ACHN (cell line): ENCODE results near the gene RINL.
"Not testable (repeated sequence)": the region's sequence is repeated elsewhere in the genome, so short reads cannot be mapped to it uniquely, and the experiment has no call there.

Experiments
- DNase-seq: peaks from one replicate; pipeline ENCODE4 v3.0.0-alpha.2; 2015
- in situ Hi-C: cut with HindIII; loops from 2 replicates; pipeline ENCODE4 v1.10.0; 2017; ENCODE audit warnings: low sequenced_read_pairs, low pct_ligation_motif_present, low pct_unique_long_range_greater_than_20kb

The RINL gene

GRCh38 chr19:38821230-38821825, 56.7 kb downstream of the RINL start:
- DNase-seq, in situ Hi-C loops: not testable (repeated sequence)

DNA sequence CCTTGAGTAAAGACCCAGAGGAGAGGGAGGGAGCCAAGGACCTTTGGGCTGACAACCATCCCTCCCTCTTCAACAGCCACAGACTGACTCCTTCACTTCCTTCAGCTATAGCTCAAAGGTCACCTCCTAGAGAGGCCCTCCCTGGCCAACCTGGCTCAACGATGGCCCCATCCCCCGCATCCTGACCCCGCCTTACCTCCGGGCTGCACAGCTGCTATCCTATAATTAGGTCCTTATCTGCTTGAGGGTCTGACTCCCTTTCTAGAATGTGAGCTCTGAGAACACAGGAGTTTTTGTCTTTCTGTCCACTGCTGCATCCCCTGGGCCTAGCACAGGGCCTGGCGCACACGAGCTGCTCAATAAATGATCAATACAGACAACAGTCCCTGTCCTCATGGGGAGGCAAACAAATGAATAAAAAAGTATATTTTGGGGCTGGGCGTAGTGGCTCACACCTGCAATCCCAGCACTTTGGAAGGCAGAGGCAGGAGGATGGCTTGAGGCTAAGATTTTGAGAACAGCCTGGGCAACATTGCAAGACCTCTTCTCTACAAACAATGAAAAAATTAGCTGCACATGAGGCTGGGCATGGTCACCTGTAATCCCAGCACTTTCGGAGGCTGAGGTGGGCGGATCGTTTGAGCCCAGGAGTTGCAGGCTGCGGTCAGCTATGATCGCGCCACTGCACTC, 58.7 kb downstream of the RINL start:
- in situ Hi-C loops = no loop called here
- no peak for DNase-seq
